Activated CD4-positive, alpha-beta T cell treated with anti-CD3 and anti-CD28 coated beads for 4 hours (primary cell): ENCODE results near the gene AGRN.
A peak's percentile ranks its signal among the peaks of the same experiment; 100 is the strongest.
"Not testable (repeated sequence)": the region's sequence is repeated elsewhere in the genome, so short reads cannot be mapped to it uniquely, and the experiment has no call there.

Experiments
- DNase-seq, 2 donors: peaks; one replicate each; pipeline ENCODE4 v3.0.0-alpha.2; 2020

AGRN gene

DNA sequence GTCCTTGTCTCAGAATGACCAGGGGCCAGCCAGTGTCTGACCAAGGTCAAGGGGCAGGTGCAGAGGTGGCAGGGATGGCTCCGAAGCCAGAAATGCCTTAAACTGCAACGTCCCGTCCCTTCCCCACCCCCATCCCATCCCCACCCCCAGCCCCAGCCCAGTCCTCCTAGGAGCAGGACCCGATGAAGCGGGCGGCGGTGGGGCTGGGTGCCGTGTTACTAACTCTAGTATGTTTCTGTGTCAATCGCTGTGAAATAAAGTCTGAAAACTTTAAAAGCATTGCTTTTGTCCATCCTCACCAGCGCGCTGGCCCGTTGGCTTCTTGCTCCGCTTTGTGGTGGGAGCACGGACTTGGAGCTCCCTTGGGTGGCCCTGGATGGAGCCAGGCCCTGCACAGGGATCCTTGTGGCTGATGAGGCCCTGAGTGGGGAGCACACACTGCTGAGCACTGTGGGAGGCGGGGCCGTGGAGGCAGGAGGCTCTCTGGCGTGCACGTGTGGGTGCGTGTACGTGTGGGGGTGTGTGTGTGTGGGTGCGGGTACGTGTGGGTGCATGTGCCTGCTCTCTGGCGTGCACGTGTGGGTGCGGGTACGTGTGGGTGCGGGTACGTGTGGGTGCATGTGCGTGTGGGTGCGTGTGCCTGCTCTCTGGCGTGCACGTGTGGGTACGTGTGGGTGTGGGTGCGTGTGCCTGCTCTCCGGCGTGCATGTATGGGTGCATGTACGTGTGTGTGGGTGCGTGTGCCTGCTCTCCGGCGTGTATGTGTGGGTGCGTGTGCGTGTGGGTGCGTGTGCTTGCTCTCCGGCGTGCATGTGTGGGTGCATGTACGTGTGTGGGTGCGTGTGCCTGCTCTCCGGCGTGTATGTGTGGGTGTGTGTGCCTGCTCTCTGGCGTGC is 36.2 kb downstream of the AGRN start:
- DNase-seq: no peak

GRCh38 chr1:1057769-1058087 is 37.8 kb downstream of the AGRN start:
- not testable (repeated sequence) for DNase-seq

- DNase-seq: no peak
Observed at GRCh38 chr1:1058088-1058905, 38.4 kb downstream of the AGRN start.

DNA sequence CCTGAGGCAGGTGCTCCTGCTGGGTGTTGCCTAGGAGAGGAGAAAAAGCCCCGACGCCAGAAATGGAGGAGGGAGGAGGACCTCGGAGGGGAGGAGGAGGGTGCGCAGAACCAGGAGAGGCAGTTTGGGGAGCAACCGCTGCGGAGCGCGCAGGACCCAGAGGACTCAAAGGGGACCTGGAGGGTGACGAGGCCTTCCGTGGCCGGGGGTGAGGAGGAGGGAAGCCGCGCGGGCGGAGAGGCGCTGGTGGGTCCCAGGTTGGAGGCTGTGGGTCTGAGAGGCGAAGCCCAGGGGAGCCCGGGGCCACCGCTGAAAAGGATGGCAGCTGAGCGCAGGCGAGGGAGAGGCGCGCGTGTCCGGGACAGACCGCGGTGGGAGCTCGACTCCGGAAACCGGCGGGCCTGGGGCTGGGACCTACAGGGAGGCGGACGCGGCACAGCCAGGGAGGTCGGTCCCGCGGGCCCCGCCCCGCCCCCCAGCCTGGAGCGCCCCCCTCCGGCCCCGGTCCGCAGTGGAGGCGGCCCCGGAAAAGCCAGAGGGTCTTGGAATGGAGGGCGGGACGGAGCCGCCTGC is 39.1 kb downstream of the AGRN start:
- peak; percentile 32 to 37 for DNase-seq

DNA sequence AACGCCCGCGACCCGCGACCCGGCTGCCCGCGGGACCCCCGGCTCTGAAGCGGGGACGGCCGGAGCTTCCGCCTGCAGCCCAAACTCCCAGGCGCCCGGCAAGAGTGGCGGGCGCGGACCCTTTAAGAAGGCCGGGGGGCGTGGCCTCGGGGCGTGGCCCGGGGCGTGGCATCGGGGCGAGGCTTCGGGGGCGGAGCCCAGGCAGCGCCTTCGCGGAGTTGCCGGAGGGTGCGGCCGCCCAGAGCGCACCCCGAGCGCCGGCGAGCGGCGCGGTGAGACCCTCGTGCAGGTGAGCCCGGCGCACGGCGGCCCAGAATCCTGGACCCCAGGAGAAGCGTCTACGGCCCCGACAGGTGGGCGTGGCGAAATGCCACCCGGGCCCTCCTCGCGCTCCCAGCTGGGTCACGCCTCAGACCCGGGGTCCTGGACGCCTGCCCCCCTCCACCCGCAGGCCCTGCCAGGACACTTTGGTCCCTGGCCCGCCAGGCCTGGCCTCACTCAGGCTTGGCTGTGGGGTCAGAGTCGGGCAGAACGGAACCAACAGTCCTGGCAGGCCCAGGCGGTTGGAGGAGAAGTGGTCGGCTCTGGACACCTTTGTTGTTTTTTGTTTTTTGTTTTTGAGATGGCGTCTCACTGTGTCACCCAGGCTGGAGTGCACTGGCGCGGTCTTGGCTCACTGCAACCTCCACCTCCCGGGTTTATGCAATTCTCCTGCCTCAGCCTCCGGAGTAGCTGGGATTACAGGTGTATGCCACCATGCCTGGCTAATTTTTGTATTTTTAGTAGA is 39.8 kb downstream of the AGRN start:
- peak; percentile 88 to 92 for DNase-seq

- no peak for DNase-seq
Observed at GRCh38 chr1:1060281-1061000, 40.5 kb downstream of the AGRN start.

GRCh38 chr1:1061682-1062345 is 41.9 kb downstream of the AGRN start:
- DNase-seq: no peak

GRCh38 chr1:1062348-1063163 is 42.6 kb downstream of the AGRN start:
- no peak for DNase-seq

DNA sequence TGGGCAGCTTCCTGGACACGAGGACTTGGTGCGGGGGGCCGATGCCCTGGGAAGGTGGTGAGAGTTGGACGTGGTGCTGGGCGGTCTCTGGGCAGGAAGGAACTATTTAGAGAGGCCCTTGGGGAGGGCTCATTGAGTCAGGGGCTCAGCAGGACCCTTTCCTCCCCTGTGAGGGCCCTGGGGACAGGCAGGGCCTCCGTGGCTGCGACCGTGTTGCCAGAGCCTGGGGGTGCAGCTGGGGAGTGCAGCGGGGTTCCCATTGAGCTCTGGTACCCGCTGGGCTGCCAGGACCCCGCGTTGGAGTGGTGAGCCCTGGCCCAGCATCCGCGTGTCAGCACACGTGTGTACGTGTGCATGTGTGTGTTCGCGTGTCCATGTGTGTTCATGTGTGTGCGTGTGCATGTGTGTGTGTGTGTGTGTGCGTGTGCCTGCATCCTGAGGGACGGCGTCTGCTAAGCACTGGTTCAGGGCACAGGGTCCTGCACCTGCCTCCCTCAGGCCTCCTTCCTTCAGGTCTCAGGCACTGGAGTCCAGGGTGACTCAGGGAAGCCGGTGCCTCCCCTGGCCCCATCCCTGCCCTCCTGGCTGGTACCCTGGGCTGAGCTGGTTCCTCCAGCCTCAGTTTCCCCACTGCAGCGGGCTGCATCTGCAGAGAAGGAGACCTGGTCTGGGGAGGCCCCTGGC is 43.5 kb downstream of the AGRN start:
- no peak for DNase-seq

GRCh38 chr1:1063945-1064831 is 44.3 kb downstream of the AGRN start:
- peak; percentile 90 to 94 for DNase-seq

DNA sequence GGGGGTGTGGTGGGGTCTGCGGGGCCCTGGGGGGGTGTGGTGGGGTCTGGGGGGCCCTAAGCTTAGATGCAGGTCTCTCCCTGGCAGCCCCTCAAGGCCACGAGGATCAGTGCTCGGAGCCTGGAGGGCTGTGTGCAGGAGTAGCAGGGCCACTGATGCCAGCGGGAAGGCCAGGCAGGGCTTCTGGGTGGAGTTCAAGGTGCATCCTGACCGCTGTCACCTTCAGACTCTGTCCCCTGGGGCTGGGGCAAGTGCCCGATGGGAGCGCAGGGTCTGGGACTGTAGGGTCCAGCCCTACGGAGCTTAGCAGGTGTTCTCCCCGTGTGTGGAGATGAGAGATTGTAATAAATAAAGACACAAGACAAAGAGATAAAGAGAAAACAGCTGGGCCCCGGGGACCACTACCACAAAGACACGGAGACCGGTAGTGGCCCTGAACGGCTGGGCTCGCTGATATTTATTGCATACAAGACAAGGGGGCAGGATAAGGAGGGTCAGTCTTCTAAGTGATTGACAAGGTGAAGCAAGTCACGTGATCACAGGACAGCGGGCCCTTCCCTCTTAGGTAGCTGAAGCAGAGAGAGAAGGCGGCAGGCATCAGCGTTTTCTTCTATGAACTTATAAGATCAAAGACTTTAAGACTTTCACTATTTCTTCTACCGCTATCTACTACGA is 45.5 kb downstream of the AGRN start:
- no peak for DNase-seq

DNA sequence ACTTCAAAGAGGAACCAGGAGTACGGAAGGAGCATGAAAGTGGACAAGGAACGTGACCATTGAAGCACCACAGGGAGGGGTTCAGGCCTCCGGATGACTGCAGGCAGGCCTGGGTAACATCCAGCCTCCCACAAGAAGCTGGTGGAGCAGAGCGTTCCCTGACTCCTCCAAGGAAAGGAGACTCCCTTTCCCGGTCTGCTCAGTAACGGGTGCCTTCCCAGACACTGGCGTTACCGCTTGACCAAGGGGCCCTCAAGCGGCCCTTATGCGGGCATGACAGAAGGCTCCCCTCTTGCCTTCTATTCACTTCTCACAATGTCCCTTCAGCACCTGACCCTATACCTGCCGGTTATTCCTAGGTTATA is 46.0 kb downstream of the AGRN start:
- DNase-seq: not testable (repeated sequence)

DNA sequence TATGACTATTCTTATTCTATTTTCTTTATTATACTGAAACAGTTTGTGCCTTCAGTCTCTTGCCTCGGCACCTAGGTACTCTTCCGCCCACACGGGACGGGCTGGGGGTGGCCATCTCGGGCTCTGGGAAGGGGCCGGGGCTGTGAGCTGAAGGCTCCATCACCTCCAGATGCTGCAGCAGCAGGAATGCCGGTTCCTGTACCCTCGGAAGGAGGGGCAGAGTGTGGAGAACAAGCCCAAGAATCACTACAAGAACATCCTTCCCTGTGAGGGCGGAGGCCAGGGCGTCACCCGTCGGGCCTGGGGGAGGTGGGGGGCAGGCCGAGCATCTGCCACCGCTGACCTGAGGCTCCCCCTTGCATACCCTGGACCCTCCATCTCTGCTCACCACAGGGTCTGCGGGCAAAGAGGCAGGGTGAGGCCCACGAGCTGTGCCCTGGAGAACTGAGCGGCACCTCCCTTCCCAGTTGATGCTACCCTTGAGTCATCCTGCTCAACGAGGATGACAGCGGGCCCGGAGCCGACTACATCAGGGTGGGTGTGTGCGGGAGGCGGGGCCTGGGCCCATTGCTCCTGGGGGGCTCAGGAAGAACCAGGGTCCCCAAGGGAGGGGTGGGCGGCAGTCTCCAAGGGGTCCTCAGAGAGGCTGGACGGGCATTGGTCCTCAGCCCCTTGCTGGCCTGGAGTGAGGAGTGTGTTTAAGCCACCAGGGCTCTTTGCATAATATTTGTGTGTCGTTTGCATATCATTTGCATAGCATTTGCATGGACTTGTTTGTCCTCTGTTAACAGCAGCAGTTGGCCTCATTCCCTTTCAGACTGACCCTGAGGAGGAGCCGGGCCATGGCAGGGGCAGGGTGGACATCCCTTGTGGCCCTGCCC is 46.7 kb downstream of the AGRN start:
- peak in 1 of 2 donors; percentile 34 for DNase-seq

- no peak for DNase-seq
Observed at GRCh38 chr1:1067284-1067859, 47.5 kb downstream of the AGRN start.

GRCh38 chr1:1067860-1068516 is 48.1 kb downstream of the AGRN start:
- no peak for DNase-seq

GRCh38 chr1:1068517-1069055 is 48.7 kb downstream of the AGRN start:
- peak; percentile 42 to 49 for DNase-seq
